DOHH2 (cell line): ENCODE measurements around the gene LPCAT2.

Experiments used
- H3F3A ChIP-seq: fragments of 200-600 bp; sonication (generic), shearing (Covaris generic); 2 replicates; pipeline ENCODE4 v1.6.0; 2016; ENCODE audit warnings: antibody characterized with exemption, mild to moderate bottlenecking; ENCODE audit not compliant: control insufficient read depth, insufficient read depth
- H3K27ac ChIP-seq: fragments of 200-600 bp; sonication (generic); 2 replicates; pipeline ENCODE4 v1.5.1; 2014; ENCODE audit warnings: low read depth, mild to moderate bottlenecking, low read length, moderate library complexity
- H3K27me3 ChIP-seq: fragments of 200-600 bp; sonication (generic); 2 replicates; pipeline ENCODE4 v1.6.1; 2014; ENCODE audit warnings: mild to moderate bottlenecking, low read length, mixed read lengths; ENCODE audit not compliant: control insufficient read depth
- H3K36me3 ChIP-seq: fragments of 200-600 bp; sonication (generic); 2 replicates; pipeline ENCODE4 v1.6.1; 2014; ENCODE audit warnings: mild to moderate bottlenecking, low read length, moderate library complexity, mixed read lengths; ENCODE audit not compliant: control insufficient read depth
- H3K4me1 ChIP-seq: fragments of 200-600 bp; sonication (generic); 2 replicates; pipeline ENCODE4 v1.6.1; 2014; ENCODE audit warnings: mild to moderate bottlenecking, low read length, mixed read lengths; ENCODE audit not compliant: control insufficient read depth
- H3K4me2 ChIP-seq: fragments of 200-600 bp; sonication (generic); 2 replicates; pipeline ENCODE4 v1.6.0; 2014; ENCODE audit warnings: mild to moderate bottlenecking, low read length, moderate library complexity
- H3K4me3 ChIP-seq: fragments of 200-600 bp; sonication (generic); 2 replicates; pipeline ENCODE4 v1.5.1; 2014; ENCODE audit warnings: mild to moderate bottlenecking, low read length, mixed read lengths
- H3K79me2 ChIP-seq: fragments of 200-600 bp; sonication (generic); 2 replicates; pipeline ENCODE4 v1.6.1; 2014; ENCODE audit warnings: mild to moderate bottlenecking, low read length, mixed read lengths; ENCODE audit not compliant: control insufficient read depth
- H3K9me2 ChIP-seq: fragments of 200-600 bp; sonication (generic); replicated peaks from 2 replicates; pipeline ENCODE4 v1.6.1; 2014; ENCODE audit warnings: mild to moderate bottlenecking, low read length, mixed read lengths; ENCODE audit not compliant: control insufficient read depth
- H3K9me3 ChIP-seq: fragments of 200-600 bp; sonication (generic); 2 replicates; pipeline ENCODE4 v1.6.1; 2014; ENCODE audit warnings: antibody characterized with exemption, low read length, mixed read lengths; ENCODE audit not compliant: control insufficient read depth, insufficient read depth
- H4K20me1 ChIP-seq: fragments of 200-600 bp; sonication (generic); 2 replicates; pipeline ENCODE4 v1.6.0; 2014; ENCODE audit warnings: low read depth, mild to moderate bottlenecking, antibody characterized with exemption, low read length, moderate library complexity; ENCODE audit not compliant: control insufficient read depth, insufficient read depth
- CTCF ChIP-seq: fragments of 200-600 bp; sonication (generic); IDR thresholded peaks from one replicate; pipeline ENCODE4 v1.5.1; 2014; ENCODE audit warnings: antibody characterized with exemption, mild to moderate bottlenecking, low read depth, low read length; ENCODE audit not compliant: poor library complexity, severe bottlenecking
- EZH2phosphoT487 ChIP-seq: fragments of 200-600 bp; sonication (generic); IDR thresholded peaks from 2 replicates; pipeline ENCODE4 v1.6.1; 2017; ENCODE audit warnings: borderline replicate concordance, mild to moderate bottlenecking, antibody characterized with exemption, low read length, moderate library complexity, mixed read lengths

Gene LPCAT2

GRCh38 chr16:55592306-55592705, 83.4 kb downstream of the LPCAT2 start:
- Histone ChIP-seq H3K27ac (no peak overlapping the region), H3K4me1 (no peaks in the 10 kb centered on the region), H3K79me2 (no peaks in the 10 kb centered on the region), H4K20me1 (no peaks in the 10 kb centered on the region), H3K4me3 (no peak overlapping the region), H3K9me2 (no peaks in the 10 kb centered on the region), H3K36me3 (no peaks in the 10 kb centered on the region), H3F3A (no peaks in the 10 kb centered on the region), H3K9me3 (no peaks in the 10 kb centered on the region), H3K4me2 (no peak overlapping the region), H3K27me3 (no peaks in the 10 kb centered on the region)
- no peak for TF ChIP-seq EZH2phosphoT487

DNA sequence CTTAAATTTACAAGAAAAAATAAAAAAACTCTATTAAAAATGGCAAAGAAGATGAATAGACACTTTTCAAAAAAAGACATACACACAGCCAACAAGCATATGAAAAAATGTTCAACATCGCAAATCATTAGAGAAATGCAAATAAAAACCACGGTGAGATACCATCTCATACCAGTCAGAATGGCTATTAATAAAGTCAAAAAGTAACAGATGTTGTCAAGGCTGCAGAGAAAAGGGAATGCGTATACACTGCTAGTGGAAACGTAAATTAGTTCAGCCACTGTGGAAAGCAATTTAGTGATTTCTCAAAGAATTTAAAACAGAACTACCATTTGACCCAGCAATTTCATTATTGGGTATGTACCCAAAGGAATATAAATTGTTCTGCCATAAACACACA, 89.1 kb downstream of the LPCAT2 start:
- H3K27ac ChIP-seq = no peak overlapping the region
- TF ChIP-seq CTCF = no peak
- TF ChIP-seq EZH2phosphoT487 = no peak
- no peaks in the 10 kb centered on the region for H3K9me2 ChIP-seq
- H3K9me3 ChIP-seq = no peaks in the 10 kb centered on the region; the same call in 1 of the 2 replicates
- no peaks in the 10 kb centered on the region for H3K36me3 ChIP-seq
- no peak overlapping the region for H3K4me3 ChIP-seq
- no peaks in the 10 kb centered on the region for H4K20me1 ChIP-seq
- H3K79me2 ChIP-seq = no peaks in the 10 kb centered on the region
- H3K4me2 ChIP-seq = no peak overlapping the region
- no peaks in the 10 kb centered on the region for H3F3A ChIP-seq
- no peaks in the 10 kb centered on the region for H3K4me1 ChIP-seq
- no peaks in the 10 kb centered on the region for H3K27me3 ChIP-seq

DNA sequence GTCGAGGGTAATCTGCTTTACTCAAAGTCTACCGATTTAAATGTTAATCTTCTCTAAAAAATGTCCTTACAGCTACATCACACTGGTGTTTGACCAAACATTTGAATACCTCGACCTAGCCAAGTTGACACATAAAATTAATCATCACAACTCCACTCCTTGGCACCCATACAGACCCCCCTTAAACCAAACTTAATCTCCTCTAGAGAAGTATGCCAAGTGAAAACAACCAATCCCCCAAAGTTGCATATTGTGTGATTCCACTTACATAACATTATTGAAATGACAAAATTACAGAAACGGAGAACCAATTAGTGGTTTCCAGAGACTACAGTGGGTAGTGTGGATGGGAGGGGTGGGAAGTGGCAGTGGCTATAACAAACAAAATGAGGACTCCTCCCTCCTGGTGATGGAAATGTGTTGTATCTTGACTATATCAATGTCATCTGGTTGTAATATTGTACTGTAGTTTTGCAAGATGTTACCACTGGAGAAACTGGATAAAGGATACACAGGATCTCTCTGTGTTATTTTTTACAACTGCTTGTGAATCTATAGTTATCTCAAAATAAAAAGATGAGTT, 97.0 kb downstream of the LPCAT2 start:
- Histone ChIP-seq H3K27me3 (no peaks in the 10 kb centered on the region), H3K36me3 (no peaks in the 10 kb centered on the region), H3K27ac (no peak overlapping the region), H4K20me1 (no peaks in the 10 kb centered on the region), H3K79me2 (no peaks in the 10 kb centered on the region), H3F3A (no peaks in the 10 kb centered on the region), H3K4me1 (no peaks in the 10 kb centered on the region), H3K9me2 (no peaks in the 10 kb centered on the region), H3K4me3 (no peak overlapping the region), H3K4me2 (no peak overlapping the region), H3K9me3 (no peaks in the 10 kb centered on the region)
- no peak for TF ChIP-seq EZH2phosphoT487
- no peak for TF ChIP-seq CTCF

DNA sequence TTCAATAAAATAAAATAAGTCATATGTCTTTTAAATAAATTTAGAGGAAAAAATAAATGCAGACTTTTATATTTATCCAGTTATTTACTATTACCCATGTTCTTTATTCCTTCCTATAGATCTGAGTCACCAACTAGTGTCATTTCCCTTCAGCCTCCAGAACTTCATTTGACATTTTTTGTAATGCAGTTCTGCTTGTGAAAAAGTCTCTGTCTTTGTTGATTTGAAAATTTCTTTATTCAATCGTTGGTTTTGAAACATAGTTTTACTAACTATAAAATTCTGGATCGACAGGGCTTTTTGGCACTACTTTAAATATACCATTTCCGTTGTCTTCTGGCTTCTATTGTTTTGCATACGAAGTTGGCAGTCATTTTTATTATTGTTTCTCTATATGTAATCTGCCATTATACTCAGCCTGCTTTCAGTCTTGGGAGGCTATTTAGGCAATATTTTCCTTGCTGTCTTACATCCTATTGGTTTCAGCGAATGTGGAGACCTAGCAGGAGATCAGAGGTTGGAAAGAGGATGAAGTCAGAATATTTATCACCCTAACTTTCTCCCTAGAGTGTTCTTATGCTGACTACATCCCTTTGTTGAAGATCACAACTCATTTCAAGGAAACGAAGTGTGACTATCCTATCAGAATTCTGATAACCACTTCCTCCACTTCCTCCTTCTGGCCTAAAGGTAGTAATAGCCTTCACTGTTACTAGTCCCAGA, 104.9 kb downstream of the LPCAT2 start:
- no peak overlapping the region for H3K4me3 ChIP-seq
- no peak overlapping the region for H3K27ac ChIP-seq
- H3K79me2 ChIP-seq = no peaks in the 10 kb centered on the region
- TF ChIP-seq EZH2phosphoT487 (no peak), CTCF (no peak)
- H3K9me2 ChIP-seq = no peaks in the 10 kb centered on the region
- H3K36me3 ChIP-seq = no peaks in the 10 kb centered on the region
- H3K9me3 ChIP-seq = no peaks in the 10 kb centered on the region
- no peak overlapping the region for H3K4me2 ChIP-seq
- no peaks in the 10 kb centered on the region for H4K20me1 ChIP-seq
- H3K27me3 ChIP-seq = no peaks in the 10 kb centered on the region
- no peaks in the 10 kb centered on the region for H3F3A ChIP-seq
- no peaks in the 10 kb centered on the region for H3K4me1 ChIP-seq
